Fibroblast of the aortic adventitia (primary cell): ENCODE data around the gene PYGM. TPM values are rescaled to one million over a fixed set of nuclear protein-coding genes. Genes with fewer than 3 reads are reported as not detected.

Source experiments
- DNase-seq: peaks from one replicate; pipeline ENCODE4 v3.0.0-alpha.2; 2010; ENCODE audit warnings: low read depth
- H3K4me3 ChIP-seq: 2 replicates; pipeline ENCODE4 v1.5.1; 2011; ENCODE audit warnings: low read depth, mild to moderate bottlenecking, control low read depth, low read length, moderate library complexity
- CTCF ChIP-seq: IDR thresholded peaks from 2 replicates; pipeline ENCODE4 v1.5.1; 2011; ENCODE audit warnings: mild to moderate bottlenecking, low read length, control low read depth, inconsistent platforms; ENCODE audit not compliant: insufficient read depth
- total RNA-seq: library from RNA; depleted of rRNA; stranded (reverse); fragments of >200 nt; gene quantifications from 2 replicates; pipeline ENCODE4 v1.2.3, GENCODE V29; 2012; ENCODE audit warnings: low replicate concordance

Gene PYGM
- total RNA-seq, 1 donor = 0.63 TPM

GRCh38 chr11:64715756-64716472, 43.9 kb downstream of the PYGM start:
- no peak for TF ChIP-seq CTCF
- DNase-seq = no peak
- no peak overlapping the region for H3K4me3 ChIP-seq

- no peak for DNase-seq
- TF ChIP-seq CTCF = no peak
- no peak overlapping the region for H3K4me3 ChIP-seq
Observed at GRCh38 chr11:64715110-64715509, 44.7 kb downstream of the PYGM start.

GRCh38 chr11:64714666-64715065, 45.1 kb downstream of the PYGM start:
- no peak for TF ChIP-seq CTCF
- no peak overlapping the region for H3K4me3 ChIP-seq
- no peak for DNase-seq

- no peak for DNase-seq
- TF ChIP-seq CTCF = no peak
- no peak overlapping the region for H3K4me3 ChIP-seq
Observed at GRCh38 chr11:64713781-64714363, 45.9 kb downstream of the PYGM start.

- no peak for TF ChIP-seq CTCF
- peak; percentile 15 for DNase-seq
Observed at GRCh38 chr11:64713016-64713707, 46.6 kb downstream of the PYGM start.

GRCh38 chr11:64712430-64713015, 47.3 kb downstream of the PYGM start:
- no peak overlapping the region for H3K4me3 ChIP-seq
- TF ChIP-seq CTCF = no peak
- DNase-seq = no peak

More at GRCh38 chr11:64713016-64713707, 46.6 kb downstream of the PYGM start:
- no peak overlapping the region for H3K4me3 ChIP-seq
